ENCODE data around the gene MOG.

Gene MOG

GRCh38 chr6:29656798-29657197 is at the start of gene MOG:
Gene MOG (plus strand): TSS chr6:29657092. CDS start chr6:29657210, 118 bp downstream.
- no peak for DNase-seq

- DNase-seq = no peak
Measured at GRCh38 chr6:29608131-29608530, 48.8 kb upstream of the MOG start.

GRCh38 chr6:29610540-29610939 is 46.4 kb upstream of the MOG start:
- no peak for DNase-seq

DNA sequence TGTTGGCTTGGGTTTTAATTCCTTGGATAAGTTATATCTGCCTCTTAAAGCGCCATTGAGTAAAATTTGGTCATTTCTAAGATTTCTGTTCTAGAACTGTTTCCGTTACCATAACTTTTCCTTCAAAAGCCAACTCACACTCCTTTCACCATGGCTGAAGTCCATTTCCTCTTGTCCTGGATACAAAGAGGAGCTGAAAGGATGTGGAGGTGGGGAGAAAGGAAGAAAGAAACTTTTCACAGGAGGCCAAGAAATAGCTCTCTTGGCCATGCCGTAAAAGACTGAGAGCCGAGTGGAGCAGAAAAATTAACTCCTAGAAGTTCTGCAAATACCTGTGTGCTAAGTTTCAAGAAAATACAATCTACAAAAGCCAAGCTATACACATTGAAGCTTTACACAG is 45.5 kb upstream of the MOG start:
- no peak for DNase-seq

DNA sequence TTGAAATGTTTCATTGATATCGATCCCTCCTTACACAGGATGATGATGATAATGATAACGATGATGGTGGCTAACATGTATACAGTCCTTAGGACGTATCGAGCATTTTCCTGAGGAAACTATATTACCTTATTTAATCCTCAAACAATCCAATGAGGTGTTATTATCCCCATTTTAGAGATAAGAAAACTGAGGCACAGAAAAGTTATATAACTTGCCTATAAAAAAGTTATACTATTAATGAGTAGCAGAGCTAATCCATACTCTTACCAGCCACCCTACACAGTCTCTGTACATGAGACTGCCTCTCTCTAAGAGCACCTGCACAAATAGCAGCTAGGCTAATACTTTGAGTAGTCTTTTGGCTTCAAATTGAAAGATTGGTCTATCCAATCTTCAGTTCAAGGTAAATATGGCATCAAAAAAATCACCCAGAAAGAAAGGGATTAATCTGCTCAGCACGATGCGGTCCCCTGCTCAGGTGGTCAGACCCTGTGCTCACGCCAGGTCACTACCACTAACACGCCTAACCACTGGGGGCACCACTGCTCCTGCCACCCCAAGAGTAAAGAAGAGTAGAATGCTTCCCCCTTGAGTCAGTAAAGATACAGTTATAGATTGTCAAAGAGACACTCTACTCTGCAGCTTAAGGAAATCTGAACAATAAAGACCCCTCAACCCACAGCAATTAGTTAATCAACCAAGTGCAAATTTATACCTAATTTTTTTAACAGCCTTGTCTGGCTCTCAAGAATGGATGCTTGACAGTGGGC is 38.9 kb upstream of the MOG start:
- no peak for DNase-seq

- DNase-seq = no peak
Measured at GRCh38 chr6:29619578-29620160, 37.2 kb upstream of the MOG start.

- no peak for DNase-seq
Measured at GRCh38 chr6:29620630-29621029, 36.3 kb upstream of the MOG start.

DNA sequence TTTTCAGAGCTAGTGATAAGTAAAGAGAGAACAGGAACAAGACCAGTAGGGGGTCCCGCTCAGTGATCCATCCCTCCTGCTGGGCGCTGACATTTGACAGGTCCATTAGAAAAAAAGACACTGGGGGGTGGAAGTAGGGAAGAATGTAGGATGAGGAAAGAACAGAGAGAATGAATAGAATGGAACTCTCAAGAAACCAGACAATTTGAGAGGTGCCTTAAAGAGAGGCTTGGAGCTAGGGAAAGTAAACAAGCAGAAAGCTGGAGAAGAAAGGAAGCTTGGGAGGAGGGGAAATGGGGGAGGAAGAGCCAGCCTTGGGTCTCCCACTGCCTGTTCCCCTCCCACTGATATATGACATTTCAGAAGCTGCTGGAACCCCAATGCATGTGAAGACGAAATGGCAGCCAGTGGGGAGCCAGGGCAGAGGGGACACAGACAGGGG is 32.4 kb upstream of the MOG start:
- DNase-seq = no peak

DNA sequence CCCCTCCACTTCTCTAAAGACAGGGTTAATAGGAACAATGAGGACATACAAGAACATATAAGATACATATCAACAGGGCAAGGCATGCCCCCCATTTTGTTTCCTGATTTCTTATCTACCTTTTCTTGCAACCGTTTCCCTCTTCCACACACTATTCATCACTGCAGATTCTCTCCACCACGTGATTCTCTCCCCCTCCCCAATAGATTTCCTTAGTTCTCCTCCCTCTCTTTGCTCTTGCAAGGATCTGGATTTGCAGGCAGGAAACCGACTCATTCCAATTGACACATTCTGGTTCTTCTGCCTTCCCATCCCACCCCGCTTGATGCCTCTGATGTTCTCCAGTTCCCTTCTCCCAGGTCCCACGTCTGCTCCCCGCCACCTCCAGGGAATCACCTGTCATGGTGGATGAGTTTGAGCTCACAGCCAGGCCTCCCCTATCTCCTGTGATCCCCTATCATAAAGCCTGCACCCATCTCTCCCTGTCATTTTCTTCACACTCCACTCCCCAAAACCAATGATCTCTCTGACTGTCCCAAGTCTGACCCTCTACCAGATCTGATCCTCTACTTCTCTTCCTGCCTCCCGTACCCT is 31.5 kb upstream of the MOG start:
- no peak for DNase-seq

- DNase-seq = no peak
Measured at GRCh38 chr6:29626948-29627754, 29.7 kb upstream of the MOG start.

DNA sequence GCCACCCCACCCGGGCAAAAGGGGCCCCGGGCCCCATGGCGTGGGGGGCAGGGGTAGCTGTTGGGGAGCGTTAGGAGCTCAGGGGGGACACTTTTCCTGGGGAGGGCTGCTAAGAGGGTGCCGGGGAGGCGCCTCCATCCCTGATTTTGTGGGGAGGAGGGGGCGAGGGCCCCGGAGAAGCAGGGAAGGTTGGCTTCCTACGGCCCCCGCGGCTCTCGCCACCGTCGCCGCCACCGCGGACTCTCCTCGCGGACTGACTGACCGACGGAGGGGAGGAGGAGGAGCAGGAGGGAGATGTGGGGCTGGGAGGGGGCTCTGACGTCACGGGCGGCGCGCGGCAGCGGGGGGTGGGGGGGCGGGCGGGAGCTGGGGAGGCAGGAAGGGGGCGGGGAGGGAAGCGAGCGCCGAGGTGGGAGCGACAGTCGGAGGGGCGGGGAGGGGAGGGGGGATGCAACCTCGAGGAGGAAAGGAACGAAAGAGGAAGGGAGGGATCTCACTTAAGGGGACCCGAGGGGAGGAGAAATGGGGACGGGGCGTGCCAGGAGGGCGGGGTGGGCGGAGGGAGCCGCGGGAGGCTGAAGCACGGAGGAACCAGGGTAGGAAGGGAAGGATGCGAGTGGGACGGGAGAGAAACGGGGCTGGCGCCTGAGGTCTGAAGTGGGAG is 29.0 kb upstream of the MOG start:
- no peak for DNase-seq

GRCh38 chr6:29628419-29629281 is 28.2 kb upstream of the MOG start:
- DNase-seq = no peak

GRCh38 chr6:29629571-29629970 is 27.3 kb upstream of the MOG start:
- DNase-seq = no peak

DNA sequence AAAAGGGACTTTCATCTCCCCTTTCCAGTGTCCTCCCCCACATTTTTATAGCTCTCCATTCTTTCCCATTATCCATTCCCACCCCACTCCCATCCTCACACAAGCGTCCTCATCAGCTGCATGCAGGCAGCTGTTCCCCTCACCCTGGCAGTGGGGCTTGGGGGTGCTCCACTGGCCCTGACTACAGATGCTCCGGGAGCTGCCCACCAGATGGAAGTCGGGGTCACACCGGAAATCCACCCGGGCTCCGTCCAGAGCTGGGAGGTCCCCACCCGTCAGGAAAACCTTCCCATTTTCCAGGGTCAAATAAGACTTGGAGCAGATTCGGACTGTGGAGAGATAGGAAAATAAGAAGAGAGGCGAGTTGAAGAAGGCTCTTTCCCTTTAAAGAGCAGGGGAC is 26.6 kb upstream of the MOG start:
- no peak for DNase-seq

GRCh38 chr6:29631209-29631810 is 25.6 kb upstream of the MOG start:
- DNase-seq = no peak

DNA sequence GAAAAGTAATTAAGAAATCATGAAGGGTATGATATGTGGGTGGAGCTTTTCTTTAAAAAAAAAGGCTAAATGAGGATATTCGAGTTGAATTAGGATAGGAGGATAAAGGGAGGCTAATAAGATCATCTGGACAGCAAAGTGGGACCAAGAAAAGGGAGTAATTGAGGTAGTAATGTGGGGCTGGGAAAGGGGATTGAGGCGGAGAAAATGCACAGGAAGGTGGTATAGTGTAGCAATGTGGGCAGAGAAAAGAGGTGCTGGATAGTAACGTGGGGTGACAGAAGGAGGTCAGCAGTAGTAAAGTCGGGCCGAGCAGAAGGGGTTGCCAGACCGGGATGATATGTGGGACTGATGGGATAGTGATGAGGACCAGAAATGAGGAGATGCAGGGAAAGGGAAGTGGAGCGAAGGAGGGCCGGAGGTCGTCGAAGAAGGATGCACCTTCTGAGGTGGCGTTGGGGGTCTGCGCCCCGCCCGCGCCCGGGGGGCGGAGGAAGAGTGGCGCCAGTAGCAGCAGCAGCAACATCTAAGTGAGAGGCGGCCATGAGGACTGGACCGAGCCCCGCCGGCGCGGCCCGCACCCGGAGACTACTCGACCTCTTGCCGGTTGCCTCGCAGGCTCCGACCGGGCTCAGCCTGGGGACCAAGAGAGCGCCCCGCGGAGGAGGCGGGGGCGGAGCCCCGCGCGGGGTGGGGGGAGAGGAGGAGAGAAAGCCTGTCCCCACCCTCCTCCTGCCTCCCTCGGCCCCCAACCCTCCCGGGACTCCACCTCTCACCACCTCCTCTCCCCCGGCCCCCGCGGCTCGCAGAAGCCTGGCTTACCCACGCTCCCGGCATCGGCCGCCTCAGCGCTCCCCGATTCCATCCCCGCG is 24.8 kb upstream of the MOG start:
- no peak for DNase-seq

GRCh38 chr6:29632789-29633533 is 23.9 kb upstream of the MOG start, which contains the start of gene GABBR1:
Gene GABBR1 (minus strand): TSS chr6:29633183. CDS start chr6:29632385, 798 bp downstream.
- no peak for DNase-seq

DNA sequence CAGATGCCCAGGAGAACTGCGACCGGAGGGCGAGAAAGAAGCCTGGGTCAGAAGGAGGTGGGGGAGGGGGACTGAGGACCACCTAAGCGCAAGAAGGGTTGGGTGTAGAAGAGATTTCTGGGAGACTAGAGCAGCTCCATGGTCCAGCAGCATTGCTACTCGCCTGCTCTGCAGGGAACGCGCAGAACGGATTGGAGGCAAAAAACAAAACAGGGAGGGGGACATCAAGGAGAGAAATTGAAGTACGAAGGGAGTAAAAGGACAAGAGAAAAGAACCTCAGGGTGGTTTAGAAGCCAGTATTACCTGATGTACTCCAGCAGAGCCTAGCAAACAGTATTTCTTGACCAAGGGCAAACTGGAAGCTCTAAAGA is 23.4 kb upstream of the MOG start:
- no peak for DNase-seq

DNA sequence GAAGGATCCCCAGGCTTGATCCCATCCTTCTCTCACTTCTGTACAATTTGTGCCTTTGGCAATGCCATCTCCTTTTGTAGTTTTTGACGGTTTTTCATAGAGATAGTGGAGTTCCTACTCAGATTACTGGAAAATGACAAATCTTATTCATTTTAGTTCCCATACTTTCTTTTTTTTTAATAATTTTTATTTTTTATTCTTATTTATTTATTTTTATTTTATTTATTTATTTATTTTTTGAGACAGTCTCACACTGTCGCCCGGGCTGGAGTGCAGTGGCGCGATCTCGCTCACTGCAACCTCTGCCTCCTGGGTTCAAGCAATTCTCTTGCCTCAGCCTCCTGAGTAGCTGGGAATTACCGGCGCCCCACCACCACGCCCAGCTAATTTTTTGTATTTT is 19.6 kb upstream of the MOG start:
- no peak for DNase-seq
